HepG2 (cell line): ENCODE measurements around the gene PTCD2. TPM values are rescaled to one million over a fixed set of nuclear protein-coding genes. Genes with fewer than 3 reads are reported as not detected.

Experiments used
- ATAC-seq: fragments of 200-7000 bp; cut with Tn5 transposase; 3 replicates; pipeline ENCODE4 v1.9.1; 2020; ENCODE audit warnings: mild to moderate bottlenecking, moderate library complexity
- BruUV-seq: library from RNA; stranded (reverse); fragments of 400-500 nt; replicated peaks from 2 replicates; lab custom pipeline; 2021; lab: Mats Ljungman, UMichigan
- CTCF ChIA-PET: fragments of 300-600 bp; formaldehyde crosslinking; extraction: SDS; loops from one replicate; lab custom pipeline; 2021; ENCODE audit warnings: low total read pairs, inconsistent platforms, low intra/inter-chr PET ratio; lab: Yijun Ruan, JAX
- POLR2A ChIA-PET: fragments of 350-600 bp; sonication (Branson Sonifier 250); formaldehyde crosslinking; loops from one replicate; lab custom pipeline; 2020; ENCODE audit warnings: antibody characterized with exemption, inconsistent platforms; lab: Yijun Ruan, JAX
- DNase-seq: peaks from one replicate; pipeline ENCODE4 v3.0.0-alpha.2; 2015; ENCODE audit warnings: low spot score
- FAIRE-seq: peaks from 3 replicates; lab custom pipeline; 2011; peaks lifted over from hg19 to GRCh38; lab: Jason Lieb, UNC
- H2AFZ ChIP-seq: one replicate; pipeline ENCODE4 v1.6.1; 2011; ENCODE audit warnings: low read length, inconsistent platforms
- H3K27ac ChIP-seq: fragments of 300-600 bp; 3 replicates; pipeline ENCODE4 v1.8.0; 2011; ENCODE audit warnings: mixed run types, mild to moderate bottlenecking, mixed read lengths, low read length, inconsistent platforms; ENCODE audit not compliant: insufficient read depth; ENCODE audit errors: extremely low read length
- H3K27me3 ChIP-seq, 2 experiments: fragments of 200-600 bp in 1 of 2; 2 replicates in 1 of 2; 3 replicates in 1 of 2; pipeline versions ENCODE4 v1.6.0 to v1.8.0; 2011; ENCODE audit warnings: low read length in 2 of 2, mild to moderate bottlenecking in 2 of 2, moderate library complexity in 2 of 2, inconsistent platforms in 1 of 2; ENCODE audit not compliant: insufficient read depth in 2 of 2, control insufficient read depth in 1 of 2
- H3K36me3 ChIP-seq, 2 experiments: fragments of 200-600 bp in 1 of 2; replicated peaks in 1 of 2; 2 replicates in 1 of 2; 3 replicates in 1 of 2; pipeline versions ENCODE4 v1.5.1 to v1.8.0; 2011; ENCODE audit warnings: low read length in 2 of 2, inconsistent platforms in 1 of 2; ENCODE audit not compliant: insufficient read depth in 2 of 2, control insufficient read depth in 1 of 2
- H3K4me1 ChIP-seq: 2 replicates; pipeline ENCODE4 v1.5.1; 2012; ENCODE audit warnings: low read length, inconsistent platforms; ENCODE audit not compliant: insufficient read depth
- H3K4me2 ChIP-seq: 2 replicates; pipeline ENCODE4 v1.6.0; 2011; ENCODE audit warnings: low read depth, low read length, inconsistent platforms
- H3K4me3 ChIP-seq, 3 experiments: fragments of 200-600 bp in 1 of 3; sonication (generic), shearing (Covaris generic) in 1 of 3; replicated peaks in 1 of 3; 2 replicates each; pipeline ENCODE4 v1.5.1; 2011 to 2016; ENCODE audit warnings: low read length in 3 of 3, inconsistent platforms in 2 of 3, low read depth in 2 of 3, mild to moderate bottlenecking in 2 of 3, control low read depth in 1 of 3, mixed read lengths in 1 of 3; ENCODE audit not compliant: insufficient read depth in 1 of 3
- H3K79me2 ChIP-seq: one replicate; pipeline ENCODE4 v1.6.1; 2011; ENCODE audit warnings: low read length, inconsistent platforms; ENCODE audit not compliant: insufficient read depth
- H3K9ac ChIP-seq: 2 replicates; pipeline ENCODE4 v1.6.0; 2011; ENCODE audit warnings: mild to moderate bottlenecking, low read depth, low read length, inconsistent platforms; ENCODE audit not compliant: insufficient read depth
- H3K9me3 ChIP-seq: 2 replicates; pipeline ENCODE4 v1.5.1; 2012; ENCODE audit warnings: mild to moderate bottlenecking, low read length
- H4K20me1 ChIP-seq: 2 replicates; pipeline ENCODE4 v1.6.0; 2011; ENCODE audit warnings: inconsistent platforms, mild to moderate bottlenecking, low read length, moderate library complexity; ENCODE audit not compliant: insufficient read depth
- FLYWCH1 ChIP-seq: sonication (generic); formaldehyde crosslinking; IDR thresholded peaks from 2 replicates; pipeline ENCODE4 v1.8.1; 2023; ENCODE audit warnings: mild to moderate bottlenecking, missing genetic modification reagents
- FOSL1 ChIP-seq: sonication (generic); formaldehyde crosslinking; IDR thresholded peaks from 2 replicates; pipeline ENCODE4 v1.9.0; 2021; ENCODE audit warnings: missing genetic modification reagents, borderline replicate concordance
- HDAC2 ChIP-seq: sonication (generic); formaldehyde crosslinking; IDR thresholded peaks from 2 replicates; pipeline ENCODE4 v1.4.0; 2020; ENCODE audit warnings: missing genetic modification reagents
- NFATC3 ChIP-seq: sonication (generic); formaldehyde crosslinking; IDR thresholded peaks from 2 replicates; pipeline ENCODE4 v1.5.1; 2020; ENCODE audit warnings: mild to moderate bottlenecking, missing genetic modification reagents
- SRSF4 ChIP-seq: fragments of 200-400 bp; formaldehyde crosslinking; IDR thresholded peaks from one replicate; pipeline ENCODE4 v1.6.1; 2018; ENCODE audit warnings: mild to moderate bottlenecking, low read depth, low read length, moderate library complexity; ENCODE audit not compliant: poor library complexity, severe bottlenecking
- ZNF225 ChIP-seq: sonication (generic); formaldehyde crosslinking; IDR thresholded peaks from 2 replicates; pipeline ENCODE4 v1.4.0; 2020; ENCODE audit warnings: mild to moderate bottlenecking, missing genetic modification reagents
- ZNF317 ChIP-seq: sonication (generic); formaldehyde crosslinking; IDR thresholded peaks from 2 replicates; pipeline ENCODE4 v1.5.0; 2020; ENCODE audit warnings: mild to moderate bottlenecking, missing genetic modification reagents
- ZNF570 ChIP-seq: sonication (generic); formaldehyde crosslinking; IDR thresholded peaks from 2 replicates; pipeline ENCODE4 v1.4.0; 2020; ENCODE audit warnings: mild to moderate bottlenecking, missing genetic modification reagents, borderline replicate concordance
- ZNF772 ChIP-seq: sonication (generic); formaldehyde crosslinking; IDR thresholded peaks from 2 replicates; pipeline ENCODE4 v1.5.0; 2020; ENCODE audit warnings: mild to moderate bottlenecking, missing genetic modification reagents
- ZNF839 ChIP-seq: sonication (generic); formaldehyde crosslinking; IDR thresholded peaks from 2 replicates; pipeline ENCODE4 v1.4.0; 2020; ENCODE audit warnings: missing genetic modification reagents, mild to moderate bottlenecking, borderline replicate concordance
- WGBS: methylation state at CpG from one replicate; pipeline ENCODE4 v1.1.6; 2017; ENCODE audit warnings: low lambda C conversion rate; 5-methylcytosine and 5-hydroxymethylcytosine counted together
- in situ Hi-C: cut with HindIII; loops from 2 replicates; pipeline ENCODE4 v1.10.0; 2017; ENCODE audit warnings: low pct_unique_long_range_greater_than_20kb; ENCODE audit not compliant: extremely low pct_ligation_motif_present
- intact Hi-C: fragments of 100-400 bp; cut with micrococcal nuclease; formaldehyde crosslinking; loops from one replicate; pipeline ENCODE4 v1.10.0; 2022; ENCODE audit not compliant: unreplicated experiment
- polyA plus RNA-seq, 8 experiments: library from polyadenylated mRNA; depleted of rRNA in 3 of 8; stranded (reverse) in 7 of 8; unstranded in 1 of 8; fragments of >200 nt; fragmentation: Illumina TruSeq in 4 of 8; extraction: Trizol in 4 of 8; gene quantifications; 2 replicates each; pipeline versions ENCODE4 v1.2.1 to v1.2.3, GENCODE V29; 2011 to 2016; ENCODE audit warnings: low read depth in 4 of 8, missing spikeins in 1 of 8, mixed read lengths in 1 of 8; ENCODE audit not compliant: insufficient read depth in 1 of 8
- total RNA-seq, 5 experiments: library from RNA; depleted of rRNA; stranded (reverse); fragments of >200 nt; fragmentation: Illumina TruSeq; extraction: Trizol; gene quantifications; 2 replicates each; pipeline ENCODE4 v1.2.3, GENCODE V29; 2016; ENCODE audit warnings: low read depth in 1 of 5
- TF ChIP-seq, protein P1 (sequence below): sonication (generic); formaldehyde crosslinking; IDR thresholded peaks from 2 replicates; pipeline ENCODE4 v1.8.1; 2023; ENCODE audit warnings: mild to moderate bottlenecking, inconsistent platforms, moderate library complexity, missing genetic modification reagents, borderline replicate concordance
- TF ChIP-seq, protein P2 (sequence below): sonication (generic); formaldehyde crosslinking; conservative IDR thresholded peaks from 2 replicates; pipeline ENCODE4 v1.4.0; 2020; ENCODE audit warnings: mild to moderate bottlenecking, missing genetic modification reagents, moderate library complexity
- TF ChIP-seq, protein P3 (sequence below): sonication (generic); formaldehyde crosslinking; IDR thresholded peaks from 2 replicates; pipeline ENCODE4 v1.4.0; 2020; ENCODE audit warnings: missing genetic modification reagents

The PTCD2 gene
- total and polyA plus RNA-seq, 2 of the 13 experiments (the other 11 are each of a cell fraction or from before 2014, with no cell fraction given) = 5.3 to 6.4 TPM

DNA sequence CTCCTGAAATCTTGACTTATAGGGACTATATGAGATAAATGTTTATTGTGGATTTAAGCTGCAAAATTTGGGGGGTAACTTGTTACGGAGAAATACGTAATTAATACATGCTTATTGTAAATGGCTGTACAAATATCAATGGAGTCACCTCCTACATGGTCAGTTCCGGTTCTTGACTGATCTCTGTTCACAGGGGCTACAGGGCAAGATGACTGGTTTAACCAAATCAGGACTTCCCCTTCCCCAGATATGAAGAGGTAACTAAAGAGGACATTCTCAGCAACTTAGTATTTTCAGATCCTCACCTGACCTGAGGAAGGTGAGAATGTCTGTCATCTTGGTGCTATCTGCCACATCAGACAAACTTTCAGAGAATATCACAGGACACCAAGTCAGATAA lies 54.7 kb downstream of the PTCD2 start:
- Histone ChIP-seq H3K4me1 (no peaks in the 10 kb centered on the region), H3K27ac (no peak overlapping the region), H3K9me3 (no peaks in the 10 kb centered on the region), H3K36me3 (no peaks in the 10 kb centered on the region), H2AFZ (no peak overlapping the region), H3K4me2 (no peak overlapping the region), H3K9ac (no peak overlapping the region), H3K27me3 (0 out of 5 replicates have a peak, but pooled peaks cover 0 to 5% of the 10 kb centered on the region in 2 experiments), H3K4me3 (no peak overlapping the region), H3K79me2 (no peaks in the 10 kb centered on the region), H4K20me1 (no peaks in the 10 kb centered on the region)
- DNase-seq (no peak), ATAC-seq (no peak), FAIRE-seq (no peak)
- WGBS = 62% methylated on average over 3 of the region's 3 CpGs
- POLR2A ChIA-PET = no interaction called here
- in situ Hi-C loops (no loop called here), intact Hi-C loops (no loop called here)
- CTCF ChIA-PET = no interaction called here
- BruUV-seq = no TSS peak
- TF ChIP-seq ZNF839 = no peak
- no peak for TF ChIP-seq ZNF317 (CRISPR knock-in tag)
- no peak for TF ChIP-seq ZNF772
- TF ChIP-seq, protein P1, sequence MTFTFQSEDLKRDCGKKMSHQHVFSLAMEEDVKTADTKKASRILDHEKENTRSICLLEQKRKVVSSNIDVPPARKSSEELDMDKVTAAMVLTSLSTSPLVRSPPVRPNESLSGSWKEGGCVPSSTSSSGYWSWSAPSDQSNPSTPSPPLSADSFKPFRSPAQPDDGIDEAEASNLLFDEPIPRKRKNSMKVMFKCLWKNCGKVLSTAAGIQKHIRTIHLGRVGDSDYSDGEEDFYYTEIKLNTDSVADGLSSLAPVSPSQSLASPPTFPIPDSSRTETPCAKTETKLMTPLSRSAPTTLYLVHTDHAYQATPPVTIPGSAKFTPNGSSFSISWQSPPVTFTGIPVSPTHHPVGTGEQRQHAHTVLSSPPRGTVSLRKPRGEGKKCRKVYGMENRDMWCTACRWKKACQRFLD (CRISPR knock-in tag) = no peak

DNA sequence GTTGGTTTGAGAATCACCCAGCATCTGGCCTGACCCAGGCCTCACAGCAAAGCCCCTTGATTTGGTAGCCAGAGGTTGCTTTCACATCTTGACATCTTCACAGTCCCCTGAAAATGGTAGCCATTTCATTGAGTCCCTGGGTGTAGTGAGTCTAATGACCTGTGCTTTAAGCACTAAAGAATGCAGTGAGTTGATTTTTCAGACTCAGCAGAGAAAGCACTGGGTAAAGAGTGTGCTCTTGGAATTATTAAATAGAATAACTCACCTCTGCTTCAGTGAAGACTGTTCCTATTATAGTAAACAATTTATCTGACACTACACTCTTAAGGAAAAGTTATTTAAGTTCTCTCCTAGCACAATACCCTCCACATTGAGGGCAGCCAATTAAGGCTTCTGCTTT lies 56.2 kb downstream of the PTCD2 start:
- Histone ChIP-seq H3K4me2 (no peak overlapping the region), H3K9me3 (no peaks in the 10 kb centered on the region), H3K27me3 (0 out of 5 replicates have a peak, but pooled peaks cover 0 to 5% of the 10 kb centered on the region in 2 experiments), H3K79me2 (no peaks in the 10 kb centered on the region), H3K27ac (no peak overlapping the region), H2AFZ (no peak overlapping the region), H3K4me1 (no peaks in the 10 kb centered on the region), H3K36me3 (no peaks in the 10 kb centered on the region), H3K9ac (no peak overlapping the region), H4K20me1 (no peaks in the 10 kb centered on the region), H3K4me3 (no peak overlapping the region)
- intact Hi-C loops = no loop called here
- no peak for TF ChIP-seq SRSF4
- TF ChIP-seq NFATC3 (CRISPR knock-in tag) = no peak
- no peak for TF ChIP-seq ZNF570
- no peak for TF ChIP-seq HDAC2 (CRISPR knock-in tag)
- TF ChIP-seq FOSL1 = no peak
- TF ChIP-seq FLYWCH1 = no peak
- TF ChIP-seq ZNF225 (CRISPR knock-in tag) = no peak
- TF ChIP-seq, protein P2, sequence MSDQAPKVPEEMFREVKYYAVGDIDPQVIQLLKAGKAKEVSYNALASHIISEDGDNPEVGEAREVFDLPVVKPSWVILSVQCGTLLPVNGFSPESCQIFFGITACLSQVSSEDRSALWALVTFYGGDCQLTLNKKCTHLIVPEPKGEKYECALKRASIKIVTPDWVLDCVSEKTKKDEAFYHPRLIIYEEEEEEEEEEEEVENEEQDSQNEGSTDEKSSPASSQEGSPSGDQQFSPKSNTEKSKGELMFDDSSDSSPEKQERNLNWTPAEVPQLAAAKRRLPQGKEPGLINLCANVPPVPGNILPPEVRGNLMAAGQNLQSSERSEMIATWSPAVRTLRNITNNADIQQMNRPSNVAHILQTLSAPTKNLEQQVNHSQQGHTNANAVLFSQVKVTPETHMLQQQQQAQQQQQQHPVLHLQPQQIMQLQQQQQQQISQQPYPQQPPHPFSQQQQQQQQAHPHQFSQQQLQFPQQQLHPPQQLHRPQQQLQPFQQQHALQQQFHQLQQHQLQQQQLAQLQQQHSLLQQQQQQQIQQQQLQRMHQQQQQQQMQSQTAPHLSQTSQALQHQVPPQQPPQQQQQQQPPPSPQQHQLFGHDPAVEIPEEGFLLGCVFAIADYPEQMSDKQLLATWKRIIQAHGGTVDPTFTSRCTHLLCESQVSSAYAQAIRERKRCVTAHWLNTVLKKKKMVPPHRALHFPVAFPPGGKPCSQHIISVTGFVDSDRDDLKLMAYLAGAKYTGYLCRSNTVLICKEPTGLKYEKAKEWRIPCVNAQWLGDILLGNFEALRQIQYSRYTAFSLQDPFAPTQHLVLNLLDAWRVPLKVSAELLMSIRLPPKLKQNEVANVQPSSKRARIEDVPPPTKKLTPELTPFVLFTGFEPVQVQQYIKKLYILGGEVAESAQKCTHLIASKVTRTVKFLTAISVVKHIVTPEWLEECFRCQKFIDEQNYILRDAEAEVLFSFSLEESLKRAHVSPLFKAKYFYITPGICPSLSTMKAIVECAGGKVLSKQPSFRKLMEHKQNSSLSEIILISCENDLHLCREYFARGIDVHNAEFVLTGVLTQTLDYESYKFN (CRISPR knock-in tag) = no peak
- TF ChIP-seq, protein P3, sequence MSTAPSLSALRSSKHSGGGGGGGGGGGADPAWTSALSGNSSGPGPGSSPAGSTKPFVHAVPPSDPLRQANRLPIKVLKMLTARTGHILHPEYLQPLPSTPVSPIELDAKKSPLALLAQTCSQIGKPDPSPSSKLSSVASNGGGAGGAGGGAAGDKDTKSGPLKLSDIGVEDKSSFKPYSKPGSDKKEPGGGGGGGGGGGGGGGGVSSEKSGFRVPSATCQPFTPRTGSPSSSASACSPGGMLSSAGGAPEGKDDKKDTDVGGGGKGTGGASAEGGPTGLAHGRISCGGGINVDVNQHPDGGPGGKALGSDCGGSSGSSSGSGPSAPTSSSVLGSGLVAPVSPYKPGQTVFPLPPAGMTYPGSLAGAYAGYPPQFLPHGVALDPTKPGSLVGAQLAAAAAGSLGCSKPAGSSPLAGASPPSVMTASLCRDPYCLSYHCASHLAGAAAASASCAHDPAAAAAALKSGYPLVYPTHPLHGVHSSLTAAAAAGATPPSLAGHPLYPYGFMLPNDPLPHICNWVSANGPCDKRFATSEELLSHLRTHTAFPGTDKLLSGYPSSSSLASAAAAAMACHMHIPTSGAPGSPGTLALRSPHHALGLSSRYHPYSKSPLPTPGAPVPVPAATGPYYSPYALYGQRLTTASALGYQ (CRISPR knock-in tag) = no peak
- CTCF ChIA-PET = no interaction called here
- in situ Hi-C loops = no loop called here
- no peak for ATAC-seq
- POLR2A ChIA-PET = no interaction called here
- FAIRE-seq = no peak
- no peak for DNase-seq
- no TSS peak for BruUV-seq
